Tibial artery (tissue), 4 donors: Measurements from ENCODE around the gene RELL2.

Experiments used
- DNase-seq, 2 donors: peaks; one replicate each; pipeline ENCODE4 v3.0.0-alpha.2; 2019
- H3K27ac ChIP-seq, 2 donors: fragments of 200-600 bp; sonication (generic) in 1 of 2; 1 replicate in 1 of 2; 2 replicates in 1 of 2; pipeline ENCODE4 v1.5.1; 2018 to 2019; ENCODE audit warnings: mild to moderate bottlenecking in 1 of 2
- H3K27me3 ChIP-seq, 2 donors: fragments of 200-600 bp; sonication (generic) in 1 of 2; one replicate each; pipeline versions ENCODE4 v1.5.1 to v1.6.0; 2016 to 2019
- H3K36me3 ChIP-seq, 3 donors: fragments of 200-600 bp; sonication (generic) in 2 of 3; one replicate each; pipeline ENCODE4 v1.5.1; 2016 to 2019; ENCODE audit warnings: mild to moderate bottlenecking in 2 of 3
- H3K4me1 ChIP-seq, 4 donors: fragments of 200-600 bp; sonication (generic) in 2 of 4; 1 replicate in 3 of 4; 2 replicates in 1 of 4; pipeline ENCODE4 v1.5.1; 2016 to 2019
- H3K4me3 ChIP-seq, 2 donors: fragments of 200-600 bp; sonication (generic) in 1 of 2; 1 replicate in 1 of 2; 2 replicates in 1 of 2; pipeline ENCODE4 v1.5.1; 2018 to 2019; ENCODE audit warnings: mild to moderate bottlenecking in 2 of 2
- H3K9me3 ChIP-seq, 3 donors: fragments of 200-600 bp; sonication (generic) in 1 of 3; one replicate each; pipeline ENCODE4 v1.5.1; 2016 to 2019
- CTCF ChIP-seq, 2 experiments: fragments of 200-600 bp in 1 of 2; fragments of 450-650 bp in 1 of 2; IDR thresholded peaks; one replicate each; pipeline ENCODE4 v1.5.1; 2017 to 2019; ENCODE audit warnings: antibody characterized with exemption in 2 of 2, mild to moderate bottlenecking in 1 of 2, moderate library complexity in 1 of 2
- intact Hi-C: fragments of 100-400 bp; cut with DNase I; formaldehyde crosslinking; loops from one replicate; pipeline ENCODE4 v1.15.0; 2023; ENCODE audit warnings: low total_unique reads

Gene RELL2

GRCh38 chr5:141657404-141657803 is 20.6 kb downstream of the RELL2 start:
- H3K36me3 ChIP-seq = peaks cover 0 to 31% (median 11%) of the 10 kb centered on the region in 3 donors
- intact Hi-C loops = no loop called here
- no peaks in the 10 kb centered on the region for H3K4me1 ChIP-seq
- no peaks in the 10 kb centered on the region for H3K27me3 ChIP-seq
- no peak overlapping the region for H3K27ac ChIP-seq
- no peak for TF ChIP-seq CTCF (IDR thresholded peaks at IDR 0.05)
- no peaks in the 10 kb centered on the region for H3K9me3 ChIP-seq
- no peak for DNase-seq
- no peak overlapping the region for H3K4me3 ChIP-seq

- TF ChIP-seq CTCF (IDR thresholded peaks at IDR 0.05) = no peak
- peaks cover 0 to 32% (median 11%) of the 10 kb centered on the region in 3 donors for H3K36me3 ChIP-seq
Observed at GRCh38 chr5:141657937-141658545, 21.2 kb downstream of the RELL2 start.

GRCh38 chr5:141662028-141662427 is 25.2 kb downstream of the RELL2 start:
- no peak for DNase-seq
- H3K4me1 ChIP-seq = no peaks in the 10 kb centered on the region
- TF ChIP-seq CTCF (IDR thresholded peaks at IDR 0.05) = no peak
- no peak overlapping the region for H3K27ac ChIP-seq
- intact Hi-C loops = no loop called here
- no peaks in the 10 kb centered on the region for H3K9me3 ChIP-seq
- H3K36me3 ChIP-seq = peaks cover 0 to 16% (median 3%) of the 10 kb centered on the region in 3 donors
- no peaks in the 10 kb centered on the region for H3K27me3 ChIP-seq
- no peak overlapping the region for H3K4me3 ChIP-seq

More at GRCh38 chr5:141657937-141658545, 21.2 kb downstream of the RELL2 start:
- Histone ChIP-seq H3K9me3 (no peaks in the 10 kb centered on the region), H3K4me3 (no peak overlapping the region), H3K27ac (no peak overlapping the region), H3K4me1 (no peaks in the 10 kb centered on the region), H3K27me3 (no peaks in the 10 kb centered on the region)
- intact Hi-C loops = no loop called here
- DNase-seq = no peak

GRCh38 chr5:141663506-141663905 is 26.7 kb downstream of the RELL2 start:
- Histone ChIP-seq H3K9me3 (no peaks in the 10 kb centered on the region), H3K36me3 (peaks cover 0 to 18% (median 0%) of the 10 kb centered on the region in 3 donors), H3K4me3 (no peak overlapping the region), H3K4me1 (no peaks in the 10 kb centered on the region), H3K27ac (no peak overlapping the region), H3K27me3 (no peaks in the 10 kb centered on the region)
- intact Hi-C loops = no loop called here
- TF ChIP-seq CTCF (IDR thresholded peaks at IDR 0.05) = no peak
- no peak for DNase-seq

GRCh38 chr5:141664733-141665461 is 28.1 kb downstream of the RELL2 start:
- no peaks in the 10 kb centered on the region for H3K4me1 ChIP-seq
- H3K4me3 ChIP-seq = no peak overlapping the region
- TF ChIP-seq CTCF (IDR thresholded peaks at IDR 0.05) = peak; percentile 74 to 85
- H3K36me3 ChIP-seq = peaks cover 0 to 29% (median 0%) of the 10 kb centered on the region in 3 donors
- intact Hi-C loops = no loop called here
- no peaks in the 10 kb centered on the region for H3K9me3 ChIP-seq
- no peak overlapping the region for H3K27ac ChIP-seq
- DNase-seq = peak; percentile 71 to 81
- H3K27me3 ChIP-seq = no peaks in the 10 kb centered on the region
